ENCODE measurements around the gene SYT9.

DNA sequence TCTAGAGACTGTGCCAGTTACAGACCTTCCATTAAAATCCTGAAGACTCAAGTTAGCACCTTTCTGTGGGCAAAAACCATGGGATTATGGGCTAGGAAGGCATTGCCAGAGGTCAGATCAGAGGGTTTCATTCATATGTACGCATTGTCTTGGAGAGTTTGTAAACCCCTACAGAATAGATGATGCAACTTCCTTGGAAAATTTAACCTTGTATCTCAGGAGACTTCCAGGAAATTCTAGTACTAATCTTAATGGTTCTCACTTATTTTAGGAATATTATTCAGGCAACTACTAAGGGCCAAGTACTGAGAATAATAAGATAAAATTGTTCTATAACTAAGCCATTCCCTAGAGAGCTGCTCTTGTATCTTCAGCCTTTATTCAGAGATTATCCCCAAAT is 240.5 kb downstream of the SYT9 start:
- TF ChIP-seq POLR2A (IDR thresholded peaks at IDR 0.05; ENCODE audit: low read depth, low read length) (no peak), FOS (IDR thresholded peaks at IDR 0.05; ENCODE audit: low read depth, low read length) (no peak), BHLHE40 (IDR thresholded peaks at IDR 0.05; ENCODE audit: low read depth, low read length) (no peak), RCOR1 (IDR thresholded peaks at IDR 0.05; ENCODE audit: insufficient replicate concordance, low read length) (no peak), SMC3 (IDR thresholded peaks at IDR 0.05; ENCODE audit: low read depth, low read length) (no peak), MXI1 (IDR thresholded peaks at IDR 0.05; ENCODE audit: borderline replicate concordance, low read depth, low read length) (no peak)
- TF ChIP-seq, protein P1, sequence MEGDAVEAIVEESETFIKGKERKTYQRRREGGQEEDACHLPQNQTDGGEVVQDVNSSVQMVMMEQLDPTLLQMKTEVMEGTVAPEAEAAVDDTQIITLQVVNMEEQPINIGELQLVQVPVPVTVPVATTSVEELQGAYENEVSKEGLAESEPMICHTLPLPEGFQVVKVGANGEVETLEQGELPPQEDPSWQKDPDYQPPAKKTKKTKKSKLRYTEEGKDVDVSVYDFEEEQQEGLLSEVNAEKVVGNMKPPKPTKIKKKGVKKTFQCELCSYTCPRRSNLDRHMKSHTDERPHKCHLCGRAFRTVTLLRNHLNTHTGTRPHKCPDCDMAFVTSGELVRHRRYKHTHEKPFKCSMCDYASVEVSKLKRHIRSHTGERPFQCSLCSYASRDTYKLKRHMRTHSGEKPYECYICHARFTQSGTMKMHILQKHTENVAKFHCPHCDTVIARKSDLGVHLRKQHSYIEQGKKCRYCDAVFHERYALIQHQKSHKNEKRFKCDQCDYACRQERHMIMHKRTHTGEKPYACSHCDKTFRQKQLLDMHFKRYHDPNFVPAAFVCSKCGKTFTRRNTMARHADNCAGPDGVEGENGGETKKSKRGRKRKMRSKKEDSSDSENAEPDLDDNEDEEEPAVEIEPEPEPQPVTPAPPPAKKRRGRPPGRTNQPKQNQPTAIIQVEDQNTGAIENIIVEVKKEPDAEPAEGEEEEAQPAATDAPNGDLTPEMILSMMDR (conservative IDR thresholded peaks at IDR 0.05; ENCODE audit: low read depth, low read length), result no peak
